Peyer's patch (tissue), 4 donors: ENCODE results near the gene CYP24A1.

Experiments used
- POLR2A ChIP-seq, 2 donors: fragments of 450-650 bp; IDR thresholded peaks; one replicate each; pipeline ENCODE4 v1.5.1; 2017; ENCODE audit warnings: antibody characterized with exemption in 2 of 2, mild to moderate bottlenecking in 2 of 2, moderate library complexity in 2 of 2
- TF ChIP-seq, protein P1 (sequence below), 6 experiments: fragments of 450-650 bp in 4 of 6; fragments of 200-600 bp in 2 of 6; sonication (generic) in 1 of 6; IDR thresholded peaks; one replicate each; pipeline ENCODE4 v1.5.1; 2017 to 2019; ENCODE audit warnings: antibody characterized with exemption in 6 of 6, mild to moderate bottlenecking in 3 of 6, moderate library complexity in 1 of 6

DNA sequence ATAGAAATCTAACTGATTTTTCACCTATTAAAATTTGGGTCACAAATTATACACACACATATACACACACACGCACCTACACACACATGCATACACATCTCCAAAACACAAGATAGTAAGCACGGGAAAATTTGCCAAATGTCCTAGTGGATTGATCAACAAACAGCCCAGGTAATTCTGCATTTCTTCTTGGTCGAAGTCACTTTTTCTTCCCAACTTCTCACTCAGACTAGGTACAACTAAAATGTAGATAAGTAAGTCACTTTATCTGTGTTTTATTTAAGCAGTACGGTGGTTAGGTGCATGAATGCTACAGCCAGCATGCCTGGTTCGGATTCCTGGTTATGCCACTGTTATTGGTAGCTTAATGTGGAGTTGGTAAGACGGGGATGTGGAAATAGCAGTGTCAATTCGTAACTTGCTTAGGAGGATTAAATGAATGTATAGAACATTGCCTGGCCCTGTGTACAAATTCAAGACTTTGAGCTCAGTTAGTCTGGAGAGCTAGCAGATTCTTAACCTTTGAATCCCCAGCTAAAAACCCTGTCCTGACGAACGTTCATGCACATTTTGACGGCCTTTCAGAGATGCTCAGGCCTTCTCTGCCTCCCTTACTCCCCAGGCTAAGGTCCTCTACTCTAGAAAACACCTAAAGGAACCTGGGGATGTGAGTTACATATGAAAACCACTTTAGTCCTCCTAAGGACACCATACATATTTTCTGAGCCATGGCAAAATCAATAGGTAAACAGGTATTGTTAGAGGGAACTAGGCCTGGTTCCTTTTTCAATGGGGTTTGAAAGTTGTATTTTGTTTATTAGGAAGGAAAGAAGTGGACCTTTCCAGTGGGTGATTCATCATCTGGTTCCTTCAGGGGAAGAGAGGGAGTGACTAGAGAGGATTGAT lies 50.9 kb downstream of the CYP24A1 start:
- TF ChIP-seq, protein P1, sequence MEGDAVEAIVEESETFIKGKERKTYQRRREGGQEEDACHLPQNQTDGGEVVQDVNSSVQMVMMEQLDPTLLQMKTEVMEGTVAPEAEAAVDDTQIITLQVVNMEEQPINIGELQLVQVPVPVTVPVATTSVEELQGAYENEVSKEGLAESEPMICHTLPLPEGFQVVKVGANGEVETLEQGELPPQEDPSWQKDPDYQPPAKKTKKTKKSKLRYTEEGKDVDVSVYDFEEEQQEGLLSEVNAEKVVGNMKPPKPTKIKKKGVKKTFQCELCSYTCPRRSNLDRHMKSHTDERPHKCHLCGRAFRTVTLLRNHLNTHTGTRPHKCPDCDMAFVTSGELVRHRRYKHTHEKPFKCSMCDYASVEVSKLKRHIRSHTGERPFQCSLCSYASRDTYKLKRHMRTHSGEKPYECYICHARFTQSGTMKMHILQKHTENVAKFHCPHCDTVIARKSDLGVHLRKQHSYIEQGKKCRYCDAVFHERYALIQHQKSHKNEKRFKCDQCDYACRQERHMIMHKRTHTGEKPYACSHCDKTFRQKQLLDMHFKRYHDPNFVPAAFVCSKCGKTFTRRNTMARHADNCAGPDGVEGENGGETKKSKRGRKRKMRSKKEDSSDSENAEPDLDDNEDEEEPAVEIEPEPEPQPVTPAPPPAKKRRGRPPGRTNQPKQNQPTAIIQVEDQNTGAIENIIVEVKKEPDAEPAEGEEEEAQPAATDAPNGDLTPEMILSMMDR (IDR thresholded peaks at IDR 0.05): no peak
- TF ChIP-seq POLR2A (IDR thresholded peaks at IDR 0.05): no peak
